Dermis microvascular lymphatic vessel endothelial cell (primary cell): ENCODE measurements around the gene EPS8L3. TPM values are rescaled to one million over a fixed set of nuclear protein-coding genes. Genes with fewer than 3 reads are reported as not detected.
"Not testable (repeated sequence)": the region's sequence is repeated elsewhere in the genome, so short reads cannot be mapped to it uniquely, and the experiment has no call there.

Experiments used
- DNase-seq, 2 donors: peaks; one replicate each; pipeline versions ENCODE4 v3.0.0 to v3.0.0-alpha.2; 2010; ENCODE audit warnings: low read depth in 2 of 2
- total RNA-seq: library from RNA; depleted of rRNA; stranded (reverse); fragments of >200 nt; gene quantifications from 2 replicates; pipeline ENCODE4 v1.2.1, GENCODE V29; 2014

Gene EPS8L3
- total RNA-seq, 1 donor from 2014 or later, result not detected

GRCh38 chr1:109711593-109712320 is 52.0 kb downstream of the EPS8L3 start, which contains the start of gene GSTM5:
GSTM5 (plus strand) TSS chr1:109712251; CDS start chr1:109712313, 62 bp downstream.
- DNase-seq, result not testable (repeated sequence)

DNA sequence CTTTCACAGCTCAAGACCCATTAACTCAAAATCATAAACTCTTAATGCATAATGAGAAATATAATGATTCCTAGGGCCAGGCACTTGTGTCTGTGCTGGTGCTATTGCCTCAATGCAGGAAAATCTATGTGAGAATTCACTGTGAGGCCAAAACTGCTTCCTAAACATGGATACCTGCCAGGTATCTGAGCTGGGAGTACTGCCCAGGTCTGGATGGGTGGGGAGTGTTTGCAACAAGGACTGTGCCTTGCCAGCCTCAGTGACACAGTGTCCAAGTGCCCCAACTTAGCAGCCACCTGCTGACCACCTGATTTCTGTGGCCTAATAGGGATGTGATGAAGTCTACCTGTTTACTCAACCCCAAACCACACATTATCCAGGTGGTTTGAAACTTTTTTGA is 53.9 kb downstream of the EPS8L3 start:
- DNase-seq, result not testable (repeated sequence)

DNA sequence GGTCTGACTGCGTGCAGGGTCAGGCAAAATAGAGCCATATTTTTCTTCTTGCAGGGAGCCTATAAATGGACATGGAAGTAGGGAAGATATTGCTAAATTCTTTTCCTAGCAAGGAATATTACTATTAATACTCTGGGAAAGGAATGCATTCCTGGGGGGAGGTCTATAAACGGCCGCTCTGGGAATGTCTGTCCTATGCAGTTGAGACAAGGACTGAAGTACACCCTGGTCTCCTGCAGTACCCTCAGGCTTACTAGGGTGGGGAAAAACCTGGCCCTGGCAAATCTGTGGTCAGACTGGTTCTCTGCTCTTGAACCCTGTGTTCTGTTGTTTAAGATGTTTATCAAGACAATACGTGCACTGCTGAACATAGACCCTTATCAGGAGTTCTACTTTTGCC is 54.8 kb downstream of the EPS8L3 start:
- not testable (repeated sequence) for DNase-seq

GRCh38 chr1:109705411-109705810 is 58.3 kb downstream of the EPS8L3 start:
- DNase-seq, result no peak

DNA sequence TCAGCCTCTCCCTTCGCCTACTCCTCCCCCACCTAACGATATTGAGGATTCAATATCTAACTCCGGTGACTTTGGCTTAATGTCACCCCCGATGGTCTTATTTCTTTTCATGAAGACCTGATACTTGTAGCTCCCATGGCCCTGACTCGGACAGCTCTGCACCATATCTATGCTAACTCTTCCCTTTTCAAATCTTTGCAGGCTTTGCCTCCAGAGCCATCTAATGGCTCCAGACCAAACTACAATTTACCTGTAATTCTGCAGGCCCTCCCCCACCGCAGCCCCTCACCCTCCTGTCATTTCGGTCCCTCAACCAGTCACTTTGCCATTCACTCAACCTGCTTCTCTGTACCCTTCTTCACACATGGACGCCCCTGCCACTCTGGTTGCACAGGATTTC is 59.5 kb downstream of the EPS8L3 start:
- peak in 1 of 2 donors; percentile 1 for DNase-seq

DNA sequence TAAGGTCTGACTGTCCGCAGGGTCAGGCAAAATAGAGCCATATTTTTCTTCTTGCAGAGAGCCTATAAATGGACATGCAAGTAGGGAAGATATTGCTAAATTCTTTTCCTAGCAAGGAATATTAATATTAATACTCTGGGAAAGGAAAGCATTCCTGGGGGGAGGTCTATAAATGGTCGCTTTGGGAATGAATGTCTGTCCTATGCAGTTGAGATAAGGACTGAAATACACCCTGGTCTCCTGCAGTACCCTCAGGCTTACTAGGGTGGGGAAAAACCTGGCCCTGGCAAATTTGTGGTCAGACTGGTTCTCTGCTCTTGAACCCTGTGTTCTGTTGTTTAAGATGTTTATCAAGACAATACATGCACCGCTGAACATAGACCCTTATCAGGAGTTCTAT is 60.8 kb downstream of the EPS8L3 start:
- DNase-seq, result not testable (repeated sequence)

Other genes starting within 250 kb of the EPS8L3 start
- 0.13 TPM in 1 of 2 replicates, not detected in the other for gene GPR61, start 224.1 kb downstream of the EPS8L3 start, total RNA-seq
- gene GNAI3, start 215.3 kb downstream of the EPS8L3 start, total RNA-seq, result 11.4 and 14.9 TPM in 2 replicates
- gene GNAT2, start 144.3 kb downstream of the EPS8L3 start, total RNA-seq, result 0.13 TPM in 1 of 2 replicates, not detected in the other
- 24.3 and 37.2 TPM in 2 replicates for gene AMPD2, start 144.1 kb downstream of the EPS8L3 start, total RNA-seq
- gene GSTM4, start 107.8 kb downstream of the EPS8L3 start, total RNA-seq, result 1.2 and 1.3 TPM in 2 replicates
- gene GSTM2, start 95.9 kb downstream of the EPS8L3 start, total RNA-seq, result 1.3 and 3.0 TPM in 2 replicates
- not detected in 2 replicates for gene GSTM1, start 76.1 kb downstream of the EPS8L3 start, total RNA-seq
- gene GSTM5, start 51.7 kb downstream of the EPS8L3 start, total RNA-seq, result 0.25 TPM in 1 of 2 replicates, not detected in the other
- gene GSTM3, start 22.9 kb downstream of the EPS8L3 start, total RNA-seq, result 39.4 and 61.2 TPM in 2 replicates
- 4.6 and 7.6 TPM in 2 replicates for gene CSF1, start 146.9 kb upstream of the EPS8L3 start, total RNA-seq
- 39.7 and 50.4 TPM in 2 replicates for gene AHCYL1, start 220.8 kb upstream of the EPS8L3 start, total RNA-seq